T-helper 2 cell treated with Interferon-gamma antibody and Interleukin-4, amounts not matched to agents 100 ng/mL and 5 ng/mL, for 36 hours (primary cell): ENCODE measurements around the gene PRAMEF12. TPM values are rescaled to one million over a fixed set of nuclear protein-coding genes. Genes with fewer than 3 reads are reported as not detected.
"Not testable (repeated sequence)": the region's sequence is repeated elsewhere in the genome, so short reads cannot be mapped to it uniquely, and the experiment has no call there.

ENCODE experiments used
- intact Hi-C: fragments of 100-400 bp; cut with micrococcal nuclease; formaldehyde crosslinking; loops from one replicate; pipeline ENCODE4 v1.15.1; 2023
- total RNA-seq: library from RNA; stranded (reverse); gene quantifications from 2 replicates; pipeline ENCODE4 v1.2.3, GENCODE V29; 2022

PRAMEF12 gene
- total RNA-seq, 1 donor from 2014 or later, result not detected

DNA sequence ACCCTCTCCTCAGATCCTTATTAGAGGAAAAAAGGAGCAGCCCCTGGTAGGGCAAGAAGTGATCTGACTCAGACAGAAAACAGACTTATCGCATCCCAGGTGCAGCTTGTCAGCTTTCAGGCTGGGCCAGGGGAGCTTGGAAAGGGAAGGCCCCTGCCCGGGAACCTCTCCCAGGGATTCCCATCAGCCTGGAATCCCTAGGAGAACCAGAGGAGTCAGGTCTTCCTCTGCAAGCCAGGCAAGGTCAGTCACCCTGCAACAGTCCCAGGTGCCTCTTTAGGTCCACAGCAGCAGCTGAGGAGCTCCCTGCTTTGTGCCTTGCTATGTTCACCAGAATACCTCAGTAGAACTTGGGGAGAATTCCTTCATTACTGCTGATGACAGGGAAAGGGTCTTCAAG, 2.9 kb upstream of the PRAMEF12 start:
- intact Hi-C loops, result no loop called here

DNA sequence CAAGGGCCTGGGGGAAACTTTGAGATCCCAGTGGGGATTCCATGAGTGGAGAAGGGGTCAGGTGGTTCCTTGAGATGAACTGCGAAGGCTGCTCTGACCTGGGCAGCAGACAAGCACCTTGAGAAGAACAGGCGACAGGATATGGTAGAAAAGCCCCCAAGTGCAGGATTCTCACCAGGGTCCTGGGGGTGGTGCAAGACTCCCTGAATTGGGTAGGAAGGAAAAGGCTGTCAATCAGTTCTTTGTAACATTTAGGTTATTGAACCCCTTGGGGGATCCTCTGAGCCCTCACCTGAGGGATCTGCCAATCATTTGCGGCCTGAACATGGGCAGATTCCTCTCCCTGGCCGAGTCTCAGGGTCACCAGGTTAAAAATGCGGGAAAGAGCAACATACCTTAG, 2.4 kb upstream of the PRAMEF12 start:
- intact Hi-C loops, result no loop called here

DNA sequence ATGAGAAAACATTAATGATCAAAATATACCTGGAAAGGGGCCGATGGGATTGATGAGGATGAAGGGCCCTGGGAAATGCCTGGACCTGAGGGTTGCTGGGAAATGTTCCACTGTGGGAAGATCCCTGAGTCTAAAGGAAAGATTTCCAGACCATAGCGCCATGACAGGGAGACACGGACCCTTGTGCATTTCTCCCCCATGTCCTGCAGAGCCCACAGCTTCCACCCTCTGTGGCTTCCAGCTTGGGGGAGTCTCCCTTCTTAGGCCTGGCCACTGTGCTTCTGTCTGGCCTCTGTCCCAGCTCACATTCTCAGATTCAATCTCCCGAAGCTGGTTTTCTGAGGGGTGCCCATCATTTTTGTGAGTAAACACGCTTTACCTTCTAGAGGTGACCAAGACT, 1.0 kb upstream of the PRAMEF12 start:
- intact Hi-C loops, result no loop called here

DNA sequence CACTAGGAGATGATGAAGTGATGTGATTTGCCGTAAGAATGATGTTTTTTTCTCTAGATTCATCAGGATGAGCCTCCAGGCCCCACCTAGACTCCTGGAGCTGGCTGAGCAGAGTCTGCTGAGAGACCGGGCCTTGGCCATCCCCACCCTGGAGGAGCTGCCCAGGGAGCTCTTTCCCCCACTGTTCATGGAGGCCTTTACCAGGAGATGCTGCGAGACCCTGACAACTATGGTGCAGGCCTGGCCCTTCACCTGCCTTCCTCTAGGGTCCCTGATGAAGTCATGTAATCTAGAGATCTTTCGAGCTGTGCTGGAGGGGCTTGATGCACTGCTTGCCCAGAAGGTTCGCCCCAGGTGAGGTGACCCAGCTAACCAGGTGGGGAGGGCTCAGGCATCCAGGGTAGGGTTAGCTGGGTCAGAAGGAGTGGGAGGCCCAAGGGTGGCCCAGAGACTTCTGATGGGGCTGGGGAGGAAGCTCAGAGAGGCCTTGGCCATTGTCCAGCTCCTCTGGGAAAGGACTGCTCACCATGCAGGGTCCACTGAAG, 1.3 kb downstream of the PRAMEF12 start:
- intact Hi-C loops, result no loop called here

DNA sequence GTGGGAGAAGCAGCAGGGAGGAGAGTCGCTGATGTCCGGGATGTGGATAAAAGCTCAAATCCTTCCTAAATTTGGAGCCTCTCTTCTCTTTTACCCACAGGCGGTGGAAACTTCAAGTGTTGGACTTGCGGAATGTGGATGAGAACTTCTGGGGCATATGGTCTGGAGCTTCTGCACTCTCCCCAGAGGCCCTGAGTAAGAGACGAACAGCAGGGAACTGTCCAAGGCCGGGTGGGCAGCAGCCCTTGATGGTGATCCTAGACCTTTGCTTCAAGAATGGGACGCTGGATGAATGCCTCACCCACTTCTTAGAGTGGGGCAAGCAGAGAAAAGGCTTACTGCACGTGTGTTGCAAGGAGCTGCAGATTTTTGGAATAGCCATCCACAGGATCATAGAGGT, 1.9 kb downstream of the PRAMEF12 start:
- intact Hi-C loops, result no loop called here

DNA sequence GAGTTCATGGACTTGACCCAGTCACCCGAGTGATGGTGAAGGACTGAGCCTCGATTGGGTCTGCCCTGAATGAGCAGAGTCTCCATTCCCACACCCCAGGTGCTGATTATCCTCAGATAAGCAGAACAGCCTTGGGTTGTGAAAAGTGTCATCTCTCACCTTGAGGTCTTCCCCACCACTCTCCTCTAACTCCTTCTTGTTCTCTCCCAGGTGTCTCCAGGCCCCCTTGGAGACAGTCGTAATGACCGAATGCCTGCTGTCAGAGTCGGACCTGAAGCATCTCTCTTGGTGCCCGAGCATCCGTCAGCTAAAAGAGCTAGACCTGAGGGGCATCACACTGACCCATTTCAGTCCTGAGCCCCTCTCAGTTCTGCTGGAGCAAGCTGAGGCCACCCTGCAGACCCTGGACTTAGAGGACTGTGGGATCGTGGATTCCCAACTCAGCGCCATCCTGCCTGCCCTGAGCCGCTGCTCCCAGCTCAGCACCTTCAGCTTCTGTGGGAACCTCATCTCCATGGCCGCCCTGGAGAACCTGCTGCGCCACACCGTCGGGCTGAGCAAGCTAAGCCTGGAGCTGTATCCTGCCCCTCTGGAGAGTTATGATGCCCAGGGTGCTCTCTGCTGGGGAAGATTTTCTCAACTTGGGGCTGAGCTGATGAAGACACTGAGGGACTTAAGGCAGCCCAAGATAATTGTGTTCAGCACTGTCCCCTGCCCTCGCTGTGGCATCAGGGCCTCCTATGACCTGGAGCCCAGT, 3.4 kb downstream of the PRAMEF12 start:
- intact Hi-C loops, result no loop called here

DNA sequence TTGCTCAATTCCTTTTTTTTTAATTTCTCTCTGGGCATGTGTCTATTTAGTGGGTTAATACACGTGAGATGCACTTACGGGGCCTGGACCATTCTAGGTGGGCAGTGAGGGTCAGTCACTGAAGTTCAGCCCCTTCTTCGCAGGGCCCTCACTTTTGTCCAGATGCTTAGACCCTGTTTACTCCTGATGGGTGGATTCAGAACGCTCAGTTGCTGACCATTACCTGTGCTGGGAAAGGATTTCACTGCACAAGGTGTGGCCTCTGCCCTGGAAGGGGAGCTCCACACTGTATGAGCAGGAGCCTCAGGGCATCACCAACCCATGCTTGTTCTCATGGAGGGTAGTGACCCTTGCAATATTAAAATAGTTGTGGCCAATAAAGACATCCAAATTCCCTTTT, 4.5 kb downstream of the PRAMEF12 start:
- intact Hi-C loops, result no loop called here

DNA sequence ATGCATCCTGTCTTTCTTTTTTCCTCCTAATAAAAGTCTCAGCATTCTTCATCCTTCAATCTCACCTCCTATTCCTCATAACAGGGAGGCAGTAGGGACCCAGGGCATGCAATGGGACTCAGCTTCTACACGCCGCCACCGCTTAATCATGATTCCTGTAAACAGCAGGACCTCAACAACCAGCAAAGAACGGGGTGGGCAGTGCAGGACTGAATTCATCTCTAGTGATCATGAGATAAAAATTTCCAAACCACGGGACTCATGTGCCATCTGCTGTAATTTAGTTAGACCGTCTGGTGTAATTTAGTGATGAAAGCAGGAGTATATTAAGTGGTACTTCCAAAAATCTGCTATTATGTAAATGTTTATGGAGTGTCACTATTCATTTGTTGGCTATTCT, 5.4 kb downstream of the PRAMEF12 start:
- intact Hi-C loops, result no loop called here

DNA sequence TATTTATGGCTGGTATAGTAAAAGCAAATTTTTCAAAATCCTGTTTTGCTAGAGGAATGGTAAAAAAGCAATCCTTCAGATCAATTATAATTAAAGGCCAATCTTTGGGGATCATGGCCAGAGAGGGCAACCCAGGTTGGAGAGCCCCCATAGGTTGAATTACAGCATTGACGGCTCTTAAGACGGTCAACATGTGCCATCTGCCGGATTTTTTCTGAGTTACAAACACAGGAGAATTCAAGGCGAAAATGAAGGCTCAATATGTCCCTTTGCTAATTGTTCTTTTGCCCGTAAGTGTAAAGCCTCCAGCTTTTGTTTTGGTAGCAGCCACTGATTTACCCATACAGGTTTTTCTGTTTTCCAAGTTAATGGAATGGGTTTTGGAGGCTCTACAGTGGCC, 8.0 kb downstream of the PRAMEF12 start:
- intact Hi-C loops, result not testable (repeated sequence)

DNA sequence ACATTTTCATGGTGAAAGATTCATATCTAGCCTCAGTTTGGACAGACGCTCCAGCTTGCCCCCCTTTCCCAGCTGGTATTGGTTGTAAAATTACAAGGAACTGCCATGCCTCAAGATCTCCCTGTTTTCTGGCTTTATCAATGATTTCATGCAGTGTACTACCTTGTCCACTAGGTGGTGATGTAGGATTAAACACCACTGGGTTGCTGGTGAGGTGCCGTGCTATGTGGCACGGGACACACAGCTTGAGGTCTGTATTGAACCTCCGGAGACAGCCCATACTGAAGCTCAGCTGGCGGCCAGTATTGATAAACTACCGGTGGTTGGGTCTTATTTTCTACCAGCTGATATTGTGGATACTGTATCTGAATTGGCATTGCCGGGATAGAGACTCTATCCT, 10.2 kb downstream of the PRAMEF12 start:
- intact Hi-C loops, result not testable (repeated sequence)

DNA sequence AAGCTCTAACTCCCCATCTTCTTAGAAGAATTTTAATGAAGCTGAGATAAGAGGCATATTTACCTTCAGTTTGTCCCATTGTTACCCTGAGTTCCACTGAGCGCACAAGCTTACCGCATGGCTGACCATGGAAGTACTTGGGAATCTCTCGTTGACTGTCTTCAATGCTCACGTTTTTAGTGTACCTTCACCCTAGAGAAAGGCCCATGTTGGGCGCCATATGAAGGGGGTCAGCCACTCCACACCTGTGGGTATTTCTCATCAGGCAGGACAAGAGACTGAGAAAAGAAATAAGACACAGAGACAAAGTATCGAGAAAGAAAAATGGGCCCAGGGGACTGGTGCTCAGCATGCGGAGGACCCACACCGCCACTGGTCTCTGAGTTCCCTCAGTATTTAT, 11.2 kb downstream of the PRAMEF12 start:
- intact Hi-C loops, result not testable (repeated sequence)

DNA sequence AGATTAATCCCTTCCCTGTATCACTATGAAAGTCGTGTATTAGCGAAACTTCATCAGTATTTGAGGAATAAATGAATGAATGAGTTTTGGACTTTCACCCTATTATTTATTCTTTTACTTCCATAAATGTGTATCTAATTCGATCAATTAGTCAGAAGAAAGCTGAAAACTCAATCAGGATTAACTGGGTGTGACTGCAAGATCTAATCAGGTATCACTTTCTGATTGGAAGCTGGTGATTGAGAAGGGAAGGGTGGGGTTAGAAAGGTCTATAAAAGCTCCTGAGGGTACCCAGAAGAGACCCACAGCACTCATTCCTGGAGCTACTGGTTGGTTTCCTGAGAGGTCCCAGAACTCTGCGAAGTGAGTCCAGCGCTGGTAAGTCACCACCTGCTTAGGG, 17.6 kb downstream of the PRAMEF12 start, which contains the start of gene PRAMEF1:
PRAMEF1 (plus strand) TSS at position 301 of the 400 bp plus-strand sequence. CDS start 1,831 bp downstream, outside the sequence.
- intact Hi-C loops, result not testable (repeated sequence)

DNA sequence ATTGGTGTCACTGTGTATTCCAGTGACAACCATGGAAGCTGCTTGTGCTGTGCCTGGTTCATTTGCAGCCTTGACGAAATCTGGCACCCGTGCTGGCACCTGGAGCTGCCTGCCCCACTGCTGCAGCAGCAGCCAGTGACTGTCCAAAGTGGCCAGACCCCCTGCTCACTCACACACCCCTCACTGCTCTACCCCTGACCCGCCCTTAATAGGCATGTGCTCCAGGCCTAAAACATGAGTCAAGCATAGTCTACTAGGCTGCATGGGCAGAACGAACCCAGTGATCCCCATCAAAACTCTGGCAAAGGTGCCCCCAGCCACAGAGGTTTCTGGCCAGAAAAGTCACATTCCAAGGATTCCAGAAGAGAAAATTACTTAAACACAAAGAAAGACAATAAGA, 25.4 kb downstream of the PRAMEF12 start:
- intact Hi-C loops, result no loop called here

DNA sequence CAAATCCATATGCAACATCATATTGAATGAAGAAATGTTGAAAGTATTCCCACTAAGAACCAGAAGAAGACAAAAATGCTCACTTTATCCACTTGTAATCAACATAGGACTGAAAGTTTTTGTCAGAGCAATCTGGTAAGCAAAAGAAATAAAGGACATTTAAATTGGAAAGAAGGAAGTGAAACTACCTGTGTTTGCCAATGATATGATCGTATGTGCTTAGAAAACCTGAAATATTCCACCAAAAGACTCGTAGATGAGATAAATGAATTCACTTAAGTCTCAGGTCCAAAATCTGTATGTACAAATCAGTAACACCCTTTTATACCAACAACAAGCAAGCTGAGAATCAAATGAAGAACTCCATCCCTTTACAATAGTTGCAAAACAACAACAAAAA, 26.2 kb downstream of the PRAMEF12 start:
- intact Hi-C loops, result no loop called here

DNA sequence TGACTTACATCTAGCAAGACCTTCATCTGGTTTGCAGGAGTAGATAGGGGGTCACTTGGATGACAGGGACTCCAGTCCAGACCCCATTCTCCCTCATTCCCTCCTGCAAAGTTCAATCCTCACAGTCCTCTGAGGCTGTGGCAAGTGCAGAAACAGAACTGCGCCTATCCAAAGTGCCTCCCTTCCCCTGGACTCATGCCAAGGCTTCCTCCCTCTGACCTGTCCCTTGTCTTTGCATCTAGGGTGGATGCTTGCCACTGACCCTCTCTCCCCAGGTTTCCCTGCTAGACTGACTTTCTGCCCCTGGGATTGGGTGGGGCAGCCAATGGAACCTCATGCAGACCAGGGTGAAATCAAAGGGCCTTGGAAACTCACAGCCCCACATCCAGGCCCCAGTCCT, 36.4 kb downstream of the PRAMEF12 start:
- intact Hi-C loops, result no loop called here

DNA sequence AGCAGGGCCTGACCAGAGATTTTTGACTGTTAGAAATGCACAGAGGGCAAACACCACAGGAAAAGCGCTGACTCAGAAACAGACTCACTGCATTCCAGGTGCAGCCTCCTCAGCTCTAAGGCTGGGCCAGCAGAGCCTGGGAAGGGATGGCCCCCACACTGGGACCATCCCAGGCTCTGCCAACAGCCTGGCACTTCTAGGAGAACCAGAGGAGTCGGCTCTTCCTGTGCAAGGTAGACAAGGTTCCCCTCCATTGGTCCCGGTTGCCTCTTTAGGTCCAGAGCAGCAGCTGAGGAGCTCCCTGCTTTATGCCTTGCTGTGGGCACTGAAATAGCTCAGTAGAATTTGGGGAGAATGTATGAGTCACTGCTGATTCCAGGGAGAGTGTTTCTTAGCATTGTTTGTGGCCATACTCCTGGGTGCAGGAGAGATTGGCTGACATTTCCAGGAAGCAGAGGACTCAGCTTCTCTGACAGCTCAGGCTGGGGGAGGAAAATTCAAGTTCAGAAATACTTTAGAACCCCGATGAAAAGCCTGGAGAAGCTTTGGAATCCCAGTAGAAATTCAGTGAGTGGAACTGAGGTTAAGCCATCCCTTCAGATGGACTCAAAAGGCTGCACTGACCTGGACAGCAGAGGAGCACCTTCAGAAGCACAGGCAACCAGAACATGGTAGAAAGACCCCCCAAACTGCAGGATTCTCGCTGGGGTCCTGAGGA, 37.3 kb downstream of the PRAMEF12 start:
- intact Hi-C loops, result no loop called here

DNA sequence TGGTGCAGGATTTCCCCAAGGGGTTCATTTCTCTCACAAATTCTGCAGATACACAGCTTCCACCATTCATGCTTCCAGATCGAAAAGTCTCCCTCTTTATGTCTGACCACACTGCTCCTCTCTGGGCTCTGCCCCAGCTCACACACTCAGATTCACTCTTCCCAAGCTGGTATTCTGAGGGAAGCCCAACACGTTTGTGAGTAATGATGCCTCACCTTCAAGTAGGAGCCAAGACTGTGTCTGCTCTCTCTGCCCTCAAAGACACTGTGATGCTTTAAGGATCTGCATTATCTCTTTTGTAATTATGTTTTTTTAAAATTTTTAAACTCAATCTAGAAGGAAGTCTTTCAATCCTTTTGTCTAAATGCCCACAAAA, 37.9 kb downstream of the PRAMEF12 start:
- intact Hi-C loops, result no loop called here

DNA sequence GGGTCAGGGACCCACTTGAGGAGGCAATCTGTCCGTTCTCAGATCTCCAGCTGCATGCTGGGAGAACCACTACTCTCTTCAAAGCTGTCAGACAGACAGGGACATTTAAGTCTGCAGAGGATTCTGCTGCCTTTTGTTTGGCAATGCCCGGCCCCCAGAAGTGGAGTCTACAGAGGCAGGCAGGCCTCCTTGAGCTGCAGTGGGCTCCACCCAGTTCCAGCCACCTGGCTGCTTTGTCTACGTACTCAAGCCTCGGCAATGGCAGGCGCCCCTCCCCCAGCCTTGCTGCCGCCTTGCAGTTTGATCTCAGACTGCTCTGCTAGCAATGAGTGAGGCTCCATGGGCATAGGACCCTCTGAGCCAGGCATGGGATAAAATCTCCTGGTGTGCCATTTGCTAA, 45.5 kb downstream of the PRAMEF12 start:
- intact Hi-C loops, result not testable (repeated sequence)
